Stimulated activated CD8-positive, alpha-beta memory T cell treated with anti-CD3 and anti-CD28 coated beads, Interleukin-7, amount 100 ng/mL, for 48 hours (primary cell): Measurements from ENCODE around the gene TEX52.
"Not testable (repeated sequence)": the region's sequence is repeated elsewhere in the genome, so short reads cannot be mapped to it uniquely, and the experiment has no call there.

Source experiments
- DNase-seq, 2 donors: peaks; one replicate each; pipeline ENCODE4 v3.0.0-alpha.2; 2020; ENCODE audit warnings: low read depth in 1 of 2; ENCODE audit errors: extremely low read depth in 1 of 2

TEX52 gene

DNA sequence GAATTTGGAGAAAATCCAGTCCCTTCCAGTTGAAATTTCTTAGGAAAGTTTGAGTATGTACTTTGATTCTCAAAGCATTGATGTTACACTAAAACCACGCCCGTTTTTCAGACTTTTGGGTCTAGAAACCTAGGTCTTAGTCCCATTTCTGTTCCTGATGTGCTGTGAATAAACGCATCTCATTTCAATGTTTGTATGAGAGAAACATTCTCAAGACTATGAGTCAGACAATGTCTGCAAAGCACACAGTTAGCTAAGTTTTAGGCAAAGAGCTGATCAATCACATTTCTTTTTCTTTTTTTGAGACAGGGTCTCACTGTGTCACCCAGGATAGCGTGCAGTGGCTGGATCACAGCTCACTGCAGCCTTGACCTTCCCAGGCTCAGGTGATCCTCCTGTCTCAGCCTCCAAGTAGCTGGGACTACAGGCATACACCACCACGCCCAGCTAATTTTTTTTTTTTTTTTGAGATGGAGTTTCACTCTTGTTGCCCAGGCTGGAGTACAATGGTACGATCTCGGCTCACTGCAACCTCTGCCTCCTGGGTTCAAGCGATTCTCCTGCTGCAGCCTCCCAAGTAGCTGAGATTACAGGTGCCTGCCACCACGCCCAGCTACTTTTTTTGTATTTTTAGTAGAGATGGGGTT, 12.3 kb upstream of the TEX52 start:
- DNase-seq, result not testable (repeated sequence)

DNA sequence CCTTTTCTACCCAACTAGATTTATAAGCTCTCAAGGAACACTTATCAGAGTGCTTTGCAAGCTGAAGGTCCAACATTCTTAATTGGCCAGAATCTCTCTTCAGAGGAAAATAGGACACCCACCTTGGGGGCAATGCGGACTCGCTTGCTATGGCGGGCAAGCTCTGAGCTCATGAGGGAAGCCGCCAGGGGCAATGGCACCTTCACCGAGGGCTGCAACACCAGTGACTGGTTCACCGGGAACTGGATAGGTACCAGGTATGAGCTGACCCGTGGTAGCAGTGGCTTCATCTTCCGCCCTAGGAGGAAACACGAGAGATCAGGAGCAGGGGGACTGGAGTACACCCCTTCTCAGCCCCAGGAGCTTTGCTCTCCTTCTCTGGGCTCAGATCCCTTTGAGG, 7.4 kb upstream of the TEX52 start:
- no peak for DNase-seq

- DNase-seq, result not testable (repeated sequence)
Measured at GRCh38 chr12:2863402-2863801, 6.6 kb upstream of the TEX52 start.

DNA sequence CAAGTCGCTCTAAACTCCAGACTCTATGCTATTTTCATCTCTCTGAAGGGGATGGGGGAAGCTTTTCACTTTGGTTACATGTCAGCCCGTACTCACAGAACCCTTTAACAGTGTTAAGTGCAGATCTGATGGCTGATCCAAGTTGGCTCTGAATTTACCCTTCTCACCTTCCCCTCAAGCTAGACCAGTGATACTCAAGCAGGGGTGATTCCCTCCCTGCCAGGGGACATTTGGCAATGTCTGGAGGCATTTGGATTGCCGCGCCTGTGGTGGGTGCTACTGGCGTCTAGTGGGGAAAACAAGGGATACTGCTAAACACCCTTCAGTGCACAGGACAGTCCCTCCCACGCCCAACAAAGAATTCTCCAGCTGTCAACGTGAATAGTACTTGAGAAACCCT, 6.0 kb upstream of the TEX52 start:
- DNase-seq, result no peak

- DNase-seq, result no peak
Measured at GRCh38 chr12:2860170-2860569, 3.3 kb upstream of the TEX52 start.

DNA sequence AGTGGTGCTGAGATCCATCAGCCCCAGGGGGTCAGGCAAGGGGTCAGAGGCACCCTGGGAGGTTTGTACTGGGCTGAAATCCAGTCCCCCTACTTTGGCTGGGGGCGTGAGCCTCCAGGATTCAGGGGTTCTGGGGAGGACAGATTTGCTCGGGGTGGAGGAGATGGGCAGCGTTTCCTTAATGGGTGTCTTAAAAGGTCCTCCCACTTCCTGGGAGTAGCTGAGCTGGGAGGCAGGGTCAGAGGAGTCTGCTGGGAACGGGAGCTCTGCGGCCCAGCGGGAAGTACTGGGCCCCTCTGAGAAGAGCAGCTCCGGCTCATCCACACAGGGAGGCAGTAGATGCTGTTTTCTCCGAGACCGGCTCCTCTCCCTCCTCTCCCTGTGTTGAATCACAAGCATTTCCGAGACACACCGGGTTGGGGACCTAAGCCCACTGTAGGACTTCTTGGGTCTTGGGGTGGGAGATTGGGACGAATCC, 2.1 kb upstream of the TEX52 start:
- DNase-seq, result no peak

- DNase-seq, result no peak
Measured at GRCh38 chr12:2858334-2858733, 1.5 kb upstream of the TEX52 start.

DNA sequence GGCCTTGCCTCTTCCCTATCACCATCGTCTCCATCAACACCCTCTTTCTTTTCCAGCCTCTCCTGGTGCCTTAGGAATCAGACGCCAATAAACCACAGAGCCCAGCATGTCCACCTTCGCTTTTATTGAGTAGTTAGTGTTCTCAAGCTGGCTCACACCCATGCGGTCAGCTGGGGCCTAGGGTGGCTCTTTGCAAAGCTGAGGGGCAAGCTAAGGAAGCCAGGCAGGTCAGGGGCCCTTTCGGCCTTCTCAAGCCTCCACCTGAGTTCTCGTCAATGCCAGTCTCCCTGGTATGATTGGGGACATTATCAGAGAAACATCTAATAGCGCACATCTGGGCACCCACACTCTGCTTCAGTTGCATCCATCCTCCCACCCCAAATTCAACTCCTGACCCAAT, 737 bp upstream of the TEX52 start:
- DNase-seq, result no peak

DNA sequence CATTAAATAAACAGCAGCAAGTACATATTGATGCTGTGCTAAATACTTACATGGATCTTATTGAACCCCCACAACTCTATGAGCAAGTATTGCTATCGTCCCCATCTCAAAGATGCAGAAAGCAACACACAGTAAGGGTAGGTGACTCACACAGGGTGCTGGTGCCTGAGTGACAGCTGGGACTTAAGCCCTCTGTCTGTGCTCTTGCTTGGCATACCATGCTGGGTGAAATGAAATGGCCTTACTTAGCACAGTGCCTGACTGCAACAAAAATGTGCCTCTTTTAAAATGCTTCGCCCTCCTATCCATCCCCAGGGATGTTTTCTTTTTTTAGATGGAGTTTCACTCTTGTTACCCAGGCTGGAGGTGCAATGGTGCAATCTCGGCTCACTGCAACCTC, 788 bp downstream of the TEX52 start:
- no peak for DNase-seq

DNA sequence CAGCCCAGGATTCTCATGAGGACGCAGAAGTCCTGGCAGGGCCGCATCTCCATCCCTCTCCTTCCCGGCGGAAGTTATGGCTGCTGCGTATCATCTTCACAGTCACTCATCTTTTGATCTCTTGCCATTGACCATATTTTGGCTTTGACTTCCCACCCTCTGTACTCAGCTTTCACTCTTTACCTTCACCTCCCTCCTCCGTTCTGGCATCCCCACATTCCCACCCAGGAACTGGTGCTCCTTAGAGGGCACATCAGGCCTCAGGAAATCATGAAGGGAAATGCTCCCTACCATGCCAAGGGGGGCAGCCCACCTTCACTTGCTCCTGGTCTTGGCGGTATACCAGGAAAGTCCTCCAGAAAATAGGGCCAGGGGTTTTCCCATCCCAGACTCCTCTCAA, 1.3 kb downstream of the TEX52 start:
- no peak for DNase-seq

DNA sequence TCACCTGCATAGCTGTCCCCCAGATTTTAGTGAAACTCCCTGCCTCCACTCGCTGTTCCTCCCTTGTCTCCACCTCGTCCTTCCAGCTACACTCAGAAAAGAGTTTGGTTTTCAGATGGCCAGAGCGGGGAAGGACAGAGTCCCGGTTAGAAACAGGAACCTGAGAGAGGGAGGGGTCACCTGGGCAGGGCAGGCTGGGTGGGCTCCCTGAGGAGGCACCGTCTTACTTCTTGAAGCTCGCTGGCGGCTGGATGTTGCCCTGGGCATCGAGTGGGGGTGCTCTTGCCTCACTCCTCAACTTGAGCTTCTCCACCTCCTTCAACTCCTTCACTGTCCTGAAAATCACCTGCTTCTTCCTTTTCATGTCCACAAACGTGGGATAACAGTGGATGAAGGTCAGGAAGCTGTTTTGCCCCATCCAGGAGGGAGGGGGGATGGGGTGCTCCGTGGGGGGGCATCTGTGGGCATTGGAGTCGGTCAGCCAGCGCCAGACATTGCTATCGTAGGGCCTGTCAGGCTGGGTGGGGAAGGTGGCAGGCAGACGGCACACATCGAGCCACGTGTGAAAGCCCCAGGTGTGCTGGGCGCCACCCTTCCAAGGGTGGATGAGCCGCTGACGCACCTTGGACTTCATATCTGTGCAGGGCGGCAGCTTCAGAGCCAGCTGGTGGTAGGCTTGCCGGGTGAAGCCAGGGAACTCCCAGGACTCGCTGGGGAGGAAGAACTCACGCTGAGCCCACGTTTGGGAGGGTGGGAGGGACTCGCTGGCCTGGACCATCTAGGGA, 2.0 kb downstream of the TEX52 start:
- no peak for DNase-seq

- DNase-seq, result peak; percentile 6 to 27
Measured at GRCh38 chr12:2853626-2854025, 3.2 kb downstream of the TEX52 start.

GRCh38 chr12:2851931-2852330, 4.9 kb downstream of the TEX52 start:
- no peak for DNase-seq

- no peak for DNase-seq
Measured at GRCh38 chr12:2845280-2845679, 11.6 kb downstream of the TEX52 start.

GRCh38 chr12:2844786-2845185, 12.1 kb downstream of the TEX52 start:
- DNase-seq, result no peak

- DNase-seq, result no peak
Measured at GRCh38 chr12:2842948-2843347, 13.9 kb downstream of the TEX52 start.

- DNase-seq, result no peak
Measured at GRCh38 chr12:2841056-2841650, 15.7 kb downstream of the TEX52 start.

- DNase-seq, result no peak
Measured at GRCh38 chr12:2836574-2836973, 20.3 kb downstream of the TEX52 start.

GRCh38 chr12:2835691-2836403, 21.0 kb downstream of the TEX52 start:
- no peak for DNase-seq

DNA sequence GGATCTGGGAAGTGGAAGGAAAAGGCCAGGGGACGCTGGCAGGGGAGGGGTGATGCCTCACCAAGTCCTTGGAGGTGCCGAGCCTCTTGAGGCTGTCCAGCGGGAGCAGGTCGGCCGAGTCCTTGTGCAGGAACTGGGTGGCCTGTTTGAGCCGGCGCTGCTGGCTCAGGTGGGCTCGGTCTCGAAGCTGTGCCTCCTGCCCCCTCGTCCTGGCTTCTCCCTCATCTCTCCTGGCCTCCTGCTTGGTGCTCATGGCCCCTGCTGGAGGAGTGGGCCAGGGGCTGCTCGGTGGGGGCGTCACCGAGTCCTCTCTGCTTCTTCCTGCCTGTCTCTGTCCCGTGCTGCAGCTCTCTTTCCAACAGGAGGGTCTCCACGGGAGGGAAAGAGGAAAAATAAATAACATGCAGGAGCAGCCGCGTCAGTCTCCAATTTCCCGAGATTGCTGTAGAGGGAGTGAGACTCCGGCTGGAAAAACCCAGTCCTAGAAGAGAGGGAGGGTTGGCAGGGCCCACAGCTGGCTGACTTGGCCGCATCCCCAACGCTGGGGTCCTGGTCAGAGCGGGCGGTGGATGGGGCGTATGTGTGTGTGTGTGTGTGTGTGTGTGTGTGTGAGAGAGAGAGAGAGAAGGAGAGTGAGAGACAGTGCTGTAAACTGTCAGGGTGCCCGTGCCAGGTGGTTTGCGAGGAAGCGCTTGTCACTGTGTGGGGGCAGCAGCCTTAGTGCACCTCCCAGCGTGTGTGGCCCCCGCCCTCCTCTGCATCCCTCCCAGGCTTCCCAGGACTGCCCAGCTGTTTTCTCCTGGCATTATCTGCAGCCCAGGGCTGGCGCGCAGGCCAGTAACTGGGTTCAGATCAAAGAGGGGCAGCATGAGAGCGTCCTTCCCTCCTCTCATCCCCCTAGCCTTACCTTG, 22.0 kb downstream of the TEX52 start, which contains the start of gene NRIP2:
Gene NRIP2, minus strand, starts transcription at position 455 of the 911 bp plus-strand sequence. Its CDS starts 52 bp downstream, at position 403.
- no peak for DNase-seq
